Right renal pelvis (tissue), 4 donors: ENCODE data around the gene PLAA. TPM values are rescaled to one million over a fixed set of nuclear protein-coding genes. Genes with fewer than 3 reads are reported as not detected.
"Not testable (repeated sequence)": the region's sequence is repeated elsewhere in the genome, so short reads cannot be mapped to it uniquely, and the experiment has no call there.

Experiments
- DNase-seq, 4 donors: peaks; one replicate each; pipeline ENCODE4 v3.0.0-alpha.2; 2013; ENCODE audit warnings: low read depth in 4 of 4, low spot score in 3 of 4, missing footprints in 1 of 4
- polyA plus RNA-seq, 4 donors: library from polyadenylated mRNA; unstranded; fragments of 120-200 nt; gene quantifications; one replicate each; pipeline ENCODE4 v1.2.1, GENCODE V29; 2013; ENCODE audit not compliant: insufficient read length in 4 of 4

Gene PLAA
- polyA plus RNA-seq, 4 donors = 37.0 to 48.8 (median 45.8) TPM

DNA sequence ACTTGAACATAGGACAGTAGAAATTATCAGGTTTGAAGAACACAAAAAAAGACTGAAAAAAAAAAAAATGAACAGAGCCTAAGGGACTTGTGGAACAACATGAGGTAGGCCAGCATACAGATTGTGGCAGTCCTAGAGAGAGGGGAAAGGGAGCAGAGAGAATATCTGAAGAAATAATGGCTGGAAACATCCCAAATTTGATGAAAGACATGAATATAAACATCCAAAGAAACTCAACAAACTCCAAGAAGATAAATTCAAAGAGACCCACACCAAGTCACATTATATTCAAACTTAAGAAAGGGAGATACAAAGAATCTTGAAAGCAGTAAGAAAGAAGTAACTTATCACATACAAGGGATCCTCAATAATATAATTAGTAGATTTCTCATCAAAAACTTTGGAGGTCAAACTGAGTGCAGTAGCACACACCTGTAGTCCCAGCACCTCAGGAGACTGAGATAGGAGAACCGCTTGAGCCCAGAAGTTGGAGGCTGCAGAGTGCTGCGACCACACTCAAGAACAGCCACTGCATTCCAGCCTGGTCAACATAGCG, 9.1 kb downstream of the PLAA start:
- no peak for DNase-seq

DNA sequence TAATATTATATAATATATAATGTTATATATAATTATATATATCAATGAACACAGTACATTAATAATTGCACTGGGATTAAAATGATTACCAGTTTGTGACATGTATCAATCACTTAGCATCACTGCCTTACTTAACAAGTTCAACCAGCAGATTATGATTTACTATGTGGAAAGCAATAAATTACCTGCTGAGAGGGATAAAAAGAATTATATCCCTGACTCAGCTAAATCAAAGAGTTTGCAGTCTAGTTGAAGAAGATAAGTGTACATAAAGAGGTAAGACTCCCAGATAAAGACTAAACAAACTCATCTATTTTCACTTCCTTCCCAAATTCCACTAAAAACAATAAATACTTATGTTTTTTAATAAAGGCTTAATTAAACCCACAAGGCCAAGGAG, 11.2 kb downstream of the PLAA start:
- no peak for DNase-seq

DNA sequence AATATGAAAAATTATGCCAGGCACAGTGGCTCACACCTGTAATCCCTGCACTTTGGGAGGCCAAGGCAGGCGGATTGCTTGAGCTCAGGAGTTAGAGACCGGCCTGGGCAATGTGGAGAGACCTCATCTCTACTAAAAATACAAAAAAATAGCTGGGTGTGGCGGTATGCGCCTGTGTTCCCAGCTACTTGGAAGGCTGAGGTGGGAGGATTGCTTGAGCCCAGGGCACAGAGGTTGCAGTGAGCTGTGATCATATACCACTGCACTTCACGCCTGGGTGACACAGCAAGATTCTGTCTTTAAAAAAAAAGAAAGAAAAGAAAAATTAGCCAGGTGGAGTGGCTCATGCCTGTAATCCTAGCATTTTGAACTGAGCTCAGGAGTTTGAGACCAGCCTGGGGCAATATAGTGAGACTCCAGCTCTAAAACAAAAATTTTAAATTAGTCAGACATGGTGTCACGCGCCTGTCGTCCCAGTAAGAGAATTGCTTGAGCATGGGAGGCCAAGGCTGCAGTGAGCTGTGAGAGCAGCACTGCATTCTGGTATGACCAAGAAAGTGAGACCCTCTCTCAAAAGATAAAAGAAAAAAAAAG, 18.0 kb downstream of the PLAA start:
- DNase-seq = no peak

DNA sequence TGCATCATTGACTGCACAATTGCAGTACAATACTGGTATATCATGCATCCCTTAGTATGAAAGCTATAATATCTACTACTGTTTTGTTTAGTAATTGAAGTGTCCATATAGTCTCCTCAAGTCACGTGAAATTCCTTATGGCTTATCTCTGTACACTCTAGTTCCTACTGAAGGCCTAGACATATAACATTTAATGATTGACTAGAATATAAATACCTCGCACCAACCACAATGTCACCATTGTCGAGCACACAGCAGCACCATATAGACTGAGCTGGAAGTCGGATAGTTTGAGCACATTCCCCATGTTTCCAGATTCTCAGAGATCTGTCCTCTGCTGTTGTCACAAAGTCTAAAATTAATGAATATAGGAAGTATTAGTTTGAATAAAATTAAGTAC, 21.4 kb downstream of the PLAA start:
- DNase-seq = no peak

DNA sequence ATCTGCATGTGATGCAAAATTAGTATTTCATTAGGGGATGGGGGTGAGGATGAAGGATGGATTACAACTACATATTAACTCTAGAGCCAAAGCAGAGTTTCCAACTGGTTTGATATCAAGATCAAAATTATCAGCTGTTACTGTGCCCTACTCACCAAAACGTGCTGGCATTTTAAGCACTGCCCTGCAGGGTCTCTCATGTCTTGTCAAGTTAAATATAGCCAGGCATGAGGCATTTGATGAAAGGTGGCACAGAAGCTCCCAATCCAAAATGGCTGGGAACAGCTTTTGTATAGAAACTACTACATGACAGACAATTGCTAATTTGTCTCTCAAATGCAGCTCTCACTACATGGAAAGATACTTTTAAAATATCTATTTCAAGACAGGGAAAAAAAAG, 27.3 kb downstream of the PLAA start:
- no peak for DNase-seq

DNA sequence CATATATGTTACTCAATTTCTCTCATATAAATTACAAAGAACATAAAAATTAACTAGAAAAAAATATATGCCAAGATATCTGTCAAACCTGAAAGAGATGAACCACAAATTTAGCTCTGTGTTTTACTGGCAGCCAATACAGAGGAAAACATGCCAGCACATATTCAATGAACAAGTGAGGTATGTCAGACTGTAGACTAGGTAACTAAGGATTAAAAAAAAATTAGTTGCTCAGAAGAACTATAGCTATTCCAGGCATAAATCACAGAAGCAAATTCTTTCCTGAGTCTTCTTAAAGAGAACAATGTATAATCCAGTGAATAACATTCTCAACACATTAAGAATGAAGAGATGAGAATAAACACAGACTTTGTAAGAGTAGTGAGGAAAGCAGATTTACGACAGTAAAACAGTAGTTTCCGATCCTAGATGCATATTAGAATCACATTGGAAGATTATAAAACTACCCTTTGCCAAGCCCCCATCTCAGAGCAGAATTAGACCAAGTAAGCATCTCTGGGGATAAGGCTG, 33.8 kb downstream of the PLAA start:
- no peak for DNase-seq

DNA sequence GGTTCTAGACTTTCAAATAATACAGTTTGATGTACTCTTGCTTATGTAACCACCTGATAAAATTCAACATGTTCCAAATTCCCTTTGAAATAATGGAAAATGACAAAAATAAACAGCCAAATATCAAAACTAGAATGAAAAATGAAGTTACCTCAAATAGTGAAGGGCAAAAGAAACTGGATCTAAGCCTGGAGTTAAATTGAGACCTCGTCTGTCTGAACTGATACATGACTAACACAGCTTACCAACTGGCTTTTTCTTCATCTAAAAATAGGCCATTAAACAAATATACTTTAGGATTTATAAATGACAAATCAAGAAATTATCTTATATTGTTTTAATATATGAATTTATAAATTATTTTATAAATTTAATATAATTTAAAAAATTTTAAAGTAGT, 42.4 kb downstream of the PLAA start:
- no peak for DNase-seq

DNA sequence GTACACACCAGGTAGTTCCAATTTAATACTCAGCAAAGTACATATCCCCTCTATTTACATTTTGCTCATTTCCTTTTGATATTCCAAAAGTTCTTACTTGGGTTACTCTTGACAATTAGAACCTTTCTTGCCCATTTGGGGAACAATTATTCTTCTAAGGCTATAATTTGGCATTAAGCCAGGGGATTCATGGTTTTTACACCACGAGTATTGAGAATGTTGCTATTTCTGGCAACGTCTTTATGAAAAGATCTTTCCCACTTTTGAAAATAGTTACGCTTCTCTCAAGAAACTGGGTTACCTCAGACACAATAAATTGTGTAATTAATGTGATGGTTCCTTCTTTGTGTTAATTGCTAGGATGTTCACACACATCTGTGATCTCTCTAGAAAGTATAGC, 43.0 kb downstream of the PLAA start:
- DNase-seq = no peak

DNA sequence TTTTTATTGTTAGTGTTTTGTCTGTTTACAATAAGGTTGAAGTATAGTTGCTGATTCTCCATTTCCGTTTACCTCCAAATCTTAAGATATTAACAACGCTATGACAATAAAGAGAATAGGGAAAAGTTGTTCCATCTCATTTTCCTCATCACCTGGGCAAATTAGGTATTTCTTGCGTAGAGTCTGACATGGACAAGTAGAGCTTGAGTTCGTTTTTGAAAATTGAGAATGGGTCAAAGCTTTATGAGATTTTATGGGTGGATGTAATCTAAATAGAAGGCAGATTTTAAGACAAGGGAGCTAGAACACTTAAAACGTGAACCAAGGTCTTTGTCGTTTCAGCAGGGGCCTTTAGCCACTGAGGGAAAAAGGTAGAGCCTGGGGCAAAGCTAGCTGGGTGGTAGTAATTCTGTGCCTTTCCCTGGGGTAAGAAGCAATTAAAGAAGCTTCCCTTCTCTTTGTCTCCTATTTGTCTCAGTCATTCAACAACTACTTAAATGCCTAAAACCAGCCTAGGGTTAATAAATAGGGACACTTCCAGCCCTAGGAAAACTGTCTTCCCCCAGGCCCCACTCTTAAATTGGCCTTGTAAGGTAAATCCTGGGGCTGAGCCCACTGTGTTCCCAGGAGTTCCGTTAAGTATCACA, 53.9 kb downstream of the PLAA start:
- no peak for DNase-seq

DNA sequence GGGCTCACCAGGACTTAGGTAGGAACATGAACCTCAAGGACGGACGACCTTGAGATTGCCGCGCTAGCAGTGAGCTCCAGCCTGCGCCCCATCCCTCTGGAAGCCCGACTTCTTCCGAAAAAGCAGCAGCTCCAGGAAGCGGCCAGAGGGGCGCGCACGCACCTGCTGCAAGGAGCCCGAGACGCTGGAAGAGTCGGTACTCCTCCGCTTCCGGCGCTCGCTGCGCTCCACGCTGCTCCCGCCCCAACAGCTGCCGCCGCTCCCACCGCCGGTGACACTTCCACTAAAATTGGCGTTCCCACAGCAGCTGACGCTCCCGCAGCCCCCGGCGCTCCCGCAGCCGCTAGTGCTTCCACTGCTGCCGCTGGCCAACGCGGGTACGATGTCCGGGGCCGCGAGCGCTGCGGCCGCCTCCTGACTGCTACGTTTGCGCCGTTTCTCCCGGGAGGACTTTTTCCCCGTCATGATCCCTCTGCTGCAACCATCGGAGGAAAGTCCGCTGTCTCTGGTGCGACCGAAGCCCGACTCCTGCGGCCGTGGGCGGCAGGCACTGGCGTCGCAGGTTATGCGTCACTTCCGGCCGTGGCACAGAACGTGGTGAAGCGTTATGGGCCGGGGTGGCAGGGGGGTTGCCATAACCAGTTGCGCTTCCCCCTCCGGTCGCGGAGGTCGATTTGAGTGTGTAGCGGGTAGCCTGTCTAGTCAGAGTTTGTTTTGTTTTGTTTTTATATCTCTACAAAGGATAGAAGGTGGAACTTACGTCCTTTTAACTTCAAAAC, 54.6 kb downstream of the PLAA start, which contains the start of gene CAAP1:
TSS of gene CAAP1 (minus strand) at position 552 of the 779 bp plus-strand sequence. CDS start at position 465, 87 bp downstream.
- DNase-seq = peak; percentile 87 to 90 (median 90)

DNA sequence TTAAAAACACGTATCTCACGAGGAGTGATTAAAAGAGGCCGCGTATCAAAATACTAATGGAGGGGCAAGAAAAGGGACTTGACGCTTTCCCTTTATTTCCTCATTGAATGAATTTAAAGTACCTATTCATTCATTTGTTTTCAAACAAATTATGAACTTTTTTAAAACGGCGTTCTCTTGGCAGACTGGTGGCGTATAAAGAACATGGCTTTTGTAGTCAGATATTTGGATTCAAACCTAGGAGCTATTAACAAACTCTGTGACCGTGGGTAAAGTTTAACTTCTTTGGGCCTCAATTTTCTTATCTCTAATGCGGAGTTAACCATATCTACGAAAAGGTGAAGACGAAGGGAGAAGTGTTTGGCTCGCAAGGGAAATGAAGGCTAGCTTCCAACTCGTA, 55.3 kb downstream of the PLAA start:
- DNase-seq = peak in 1 of 4 donors; percentile 28

DNA sequence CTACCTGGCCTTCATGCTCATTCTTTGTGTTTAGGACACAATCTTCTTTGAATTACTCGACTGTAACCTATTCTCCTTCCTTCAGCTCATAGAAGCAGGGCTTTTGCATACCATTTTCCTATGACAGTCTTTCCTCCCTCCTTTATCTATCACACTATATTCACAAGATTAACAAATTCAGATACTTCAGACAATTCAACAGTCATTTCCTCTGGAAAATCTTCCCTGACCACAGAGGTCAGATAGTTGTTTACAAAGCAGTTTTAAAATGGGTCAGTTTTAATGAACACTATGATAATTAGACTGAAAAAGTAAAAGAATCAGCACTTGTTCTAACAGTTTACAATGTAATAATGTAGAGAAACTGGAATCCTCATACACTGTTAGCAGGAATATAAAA, 58.8 kb downstream of the PLAA start:
- no peak for DNase-seq

DNA sequence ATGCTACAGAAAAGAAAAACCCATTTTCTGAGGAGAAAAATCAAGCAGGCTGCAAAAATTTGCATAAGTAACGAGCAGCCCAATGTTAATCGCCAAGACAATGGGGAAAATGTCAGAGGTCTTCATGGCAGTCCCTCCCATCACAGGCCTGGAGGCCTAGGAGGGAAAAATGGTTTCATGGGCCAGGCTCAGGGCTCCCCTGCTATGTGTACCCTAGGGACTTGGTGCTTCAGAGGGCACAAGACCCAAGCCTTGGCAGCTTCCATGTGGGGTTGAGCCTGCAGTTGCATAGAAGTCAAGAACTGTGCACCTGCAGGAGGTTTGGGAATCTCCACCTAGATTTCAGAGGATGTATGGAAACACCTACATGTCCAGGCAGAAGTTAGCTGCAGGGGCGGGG, 64.9 kb downstream of the PLAA start:
- DNase-seq = no peak

DNA sequence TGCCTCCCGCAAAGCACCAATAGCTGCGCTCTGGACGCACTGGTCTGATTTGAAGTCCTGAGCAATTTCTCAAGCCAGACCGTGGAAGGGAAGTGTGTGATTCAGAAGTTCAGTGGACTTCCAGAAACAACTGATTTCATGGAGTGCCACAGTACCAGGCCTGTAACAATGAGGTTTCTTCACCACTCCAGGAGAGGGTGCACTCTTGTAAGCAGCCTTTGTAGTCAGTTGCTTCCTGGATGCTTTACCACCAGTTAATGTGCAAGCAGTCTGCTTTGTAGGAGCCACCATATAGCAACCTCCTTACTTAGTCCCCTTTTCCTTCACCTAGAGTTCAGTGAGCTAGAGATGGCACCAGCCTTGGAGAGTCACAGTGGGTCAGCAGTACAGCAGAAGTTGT, 66.8 kb downstream of the PLAA start:
- DNase-seq = no peak

DNA sequence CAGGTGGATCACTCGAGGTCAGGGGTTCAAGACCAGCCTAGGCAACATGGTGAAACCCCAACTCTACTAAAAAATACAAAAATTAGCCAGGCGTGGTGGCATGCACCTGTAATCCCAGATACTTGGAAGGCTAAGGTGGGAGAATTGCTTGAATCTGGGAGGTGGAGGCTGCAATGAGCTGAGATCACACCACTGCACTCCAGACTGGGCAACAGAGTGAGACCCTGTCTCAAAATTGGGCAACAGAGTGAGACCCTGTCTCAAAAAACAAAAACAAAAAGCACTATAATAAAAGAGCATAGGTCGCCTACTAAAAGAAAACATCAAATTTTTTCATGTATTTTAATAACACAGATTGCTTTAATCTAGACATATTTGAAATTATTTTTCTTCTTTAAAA, 71.9 kb downstream of the PLAA start:
- DNase-seq = not testable (repeated sequence)

DNA sequence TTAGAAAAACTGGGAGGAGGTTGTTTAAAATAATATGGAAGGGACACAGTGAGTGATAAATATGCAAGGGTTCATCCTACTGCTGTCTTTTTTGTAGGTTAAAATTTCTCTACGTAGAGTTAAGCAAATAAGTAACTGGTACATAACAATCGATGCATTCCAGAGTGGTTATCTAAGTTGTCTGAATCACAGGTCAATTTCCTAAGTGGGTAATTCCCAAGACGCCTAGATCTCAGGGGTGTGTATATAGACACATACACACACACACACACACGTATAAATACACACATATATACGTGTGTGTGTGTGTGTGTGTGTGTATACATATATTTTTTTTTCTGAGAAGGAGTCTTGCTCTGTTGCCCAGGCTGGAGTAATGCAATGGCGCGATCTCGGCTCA, 76.8 kb downstream of the PLAA start:
- DNase-seq = no peak

DNA sequence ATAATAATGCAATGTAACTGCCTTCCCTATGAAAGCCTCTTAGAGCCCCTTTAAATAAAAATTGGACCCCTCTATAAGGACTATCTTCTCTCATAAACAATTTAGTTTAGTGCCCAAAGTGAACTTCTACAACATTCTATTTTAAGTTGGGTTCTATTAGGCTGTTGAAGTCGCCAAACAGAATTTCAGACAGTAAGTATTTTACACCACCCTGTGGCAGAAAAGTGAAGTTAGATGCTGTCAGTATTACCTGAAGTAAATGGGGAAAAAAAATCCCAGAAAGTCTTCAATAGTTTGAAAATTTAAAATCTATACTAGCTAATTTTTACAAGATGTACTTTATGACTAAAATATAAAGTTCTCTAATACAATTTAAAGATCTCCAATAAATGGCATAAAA, 84.0 kb downstream of the PLAA start:
- peak in 1 of 4 donors; percentile 2 for DNase-seq

DNA sequence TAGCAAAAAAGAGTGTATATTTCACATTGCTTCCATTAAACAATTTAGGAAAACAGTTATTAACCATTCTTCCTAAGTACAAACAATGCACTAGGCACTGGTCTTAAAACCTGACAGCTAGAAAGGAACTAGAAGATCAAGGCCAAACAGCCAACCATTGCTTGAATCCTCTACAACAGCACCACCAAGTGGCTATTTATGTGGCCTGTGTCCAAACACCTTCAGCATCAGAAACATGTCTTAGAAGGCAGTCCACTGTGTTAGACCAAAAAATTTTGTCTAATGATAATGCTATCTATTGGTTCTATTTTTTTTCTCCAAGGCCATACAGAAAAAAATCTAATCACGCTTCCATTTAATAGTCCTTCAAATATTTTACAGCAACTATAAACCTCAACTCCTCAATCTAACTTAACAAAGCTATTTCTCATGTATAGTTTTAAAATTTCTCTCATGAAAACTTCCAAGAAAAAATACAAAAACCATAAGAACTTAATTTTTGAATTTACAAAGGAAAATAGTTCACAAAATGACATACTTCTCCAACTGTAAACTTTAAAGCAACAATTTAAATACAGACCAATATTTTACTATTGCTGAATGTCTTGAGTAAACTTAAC, 90.5 kb downstream of the PLAA start:
- DNase-seq = peak in 3 of 4 donors; percentile 8 to 33 (median 25)
